H9 (cell line): Measurements from ENCODE around the gene MX1. TPM values are rescaled to one million over a fixed set of nuclear protein-coding genes. Genes with fewer than 3 reads are reported as not detected.

Experiments
- DNase-seq: peaks from one replicate; pipeline ENCODE4 v3.0.0-alpha.2; 2017
- H2AFZ ChIP-seq: one replicate; pipeline ENCODE4 v1.6.1; 2013; ENCODE audit warnings: mild to moderate bottlenecking, low read length, control low read depth, moderate library complexity
- H2AK5ac ChIP-seq: 2 replicates; pipeline ENCODE4 v1.6.1; 2013; ENCODE audit warnings: low read length, control low read depth, mixed read lengths; ENCODE audit not compliant: insufficient read length
- H2BK120ac ChIP-seq: one replicate; pipeline ENCODE4 v1.6.1; 2013; ENCODE audit warnings: low read depth, mild to moderate bottlenecking, low read length, control low read depth, inconsistent platforms; ENCODE audit not compliant: poor library complexity, severe bottlenecking
- H2BK12ac ChIP-seq: 2 replicates; pipeline ENCODE4 v1.6.1; 2013; ENCODE audit warnings: low read length, control low read depth, mixed read lengths, low read depth; ENCODE audit not compliant: insufficient read length
- H2BK15ac ChIP-seq: 2 replicates; pipeline ENCODE4 v1.6.1; 2013; ENCODE audit warnings: low read depth, low read length, control low read depth
- H2BK20ac ChIP-seq: one replicate; pipeline ENCODE4 v1.6.1; 2013; ENCODE audit warnings: low read depth, mild to moderate bottlenecking, low read length, control low read depth, inconsistent platforms; ENCODE audit not compliant: poor library complexity, severe bottlenecking
- H2BK5ac ChIP-seq: 2 replicates; pipeline ENCODE4 v1.6.1; 2013; ENCODE audit warnings: low read length, control low read depth, mixed read lengths; ENCODE audit not compliant: insufficient read length
- H3K14ac ChIP-seq: 2 replicates; pipeline ENCODE4 v1.6.1; 2013; ENCODE audit warnings: low read length, control low read depth; ENCODE audit not compliant: insufficient read depth
- H3K18ac ChIP-seq: 2 replicates; pipeline ENCODE4 v1.6.1; 2013; ENCODE audit warnings: low read depth, mild to moderate bottlenecking, mixed read lengths, low read length, control low read depth; ENCODE audit not compliant: insufficient read length
- H3K23ac ChIP-seq: 2 replicates; pipeline ENCODE4 v1.6.1; 2013; ENCODE audit warnings: low read length, control low read depth, mixed read lengths, low read depth; ENCODE audit not compliant: insufficient read length
- H3K23me2 ChIP-seq: 2 replicates; pipeline ENCODE4 v1.6.1; 2013; ENCODE audit warnings: low read depth, mild to moderate bottlenecking, mixed read lengths, low read length, control low read depth; ENCODE audit not compliant: insufficient read length, poor library complexity, severe bottlenecking
- H3K27ac ChIP-seq: 2 replicates; pipeline ENCODE4 v1.5.1; 2013; ENCODE audit warnings: low read length, control low read depth, mixed read lengths, low read depth; ENCODE audit not compliant: insufficient read length
- H3K27me3 ChIP-seq: 2 replicates; pipeline ENCODE4 v1.6.1; 2013; ENCODE audit warnings: low read length, control low read depth, inconsistent platforms; ENCODE audit not compliant: insufficient read depth
- H3K4ac ChIP-seq: 2 replicates; pipeline ENCODE4 v1.6.1; 2013; ENCODE audit warnings: low read depth, mild to moderate bottlenecking, control low read depth, inconsistent platforms, low read length, moderate library complexity
- H3K4me1 ChIP-seq: 2 replicates; pipeline ENCODE4 v1.6.1; 2013; ENCODE audit warnings: low read length, control low read depth, inconsistent platforms; ENCODE audit not compliant: insufficient read depth
- H3K4me2 ChIP-seq: 2 replicates; pipeline ENCODE4 v1.6.1; 2013; ENCODE audit warnings: low read length, control low read depth, mixed read lengths; ENCODE audit not compliant: insufficient read length, insufficient read depth
- H3K56ac ChIP-seq: 2 replicates; pipeline ENCODE4 v1.6.1; 2013; ENCODE audit warnings: low read depth, mild to moderate bottlenecking, mixed read lengths, low read length, control low read depth; ENCODE audit not compliant: insufficient read length
- H3K79me1 ChIP-seq: 2 replicates; pipeline ENCODE4 v1.6.1; 2013; ENCODE audit warnings: low read depth, mild to moderate bottlenecking, moderate library complexity, low read length, control low read depth, inconsistent platforms; ENCODE audit not compliant: insufficient read depth, poor library complexity, severe bottlenecking
- H3K79me2 ChIP-seq: 2 replicates; pipeline ENCODE4 v1.6.1; 2013; ENCODE audit warnings: low read length, control low read depth, inconsistent platforms; ENCODE audit not compliant: insufficient read depth
- H3K9ac ChIP-seq: 2 replicates; pipeline ENCODE4 v1.6.1; 2013; ENCODE audit warnings: low read length, control low read depth, mixed read lengths; ENCODE audit not compliant: insufficient read length; ENCODE audit errors: extremely low read depth
- H3K9me3 ChIP-seq: one replicate; pipeline ENCODE4 v1.6.1; 2013; ENCODE audit warnings: low read depth, low read length, inconsistent platforms; ENCODE audit not compliant: control insufficient read depth
- H3T11ph ChIP-seq: one replicate; pipeline ENCODE4 v1.6.1; 2013; ENCODE audit warnings: mild to moderate bottlenecking, low read length, control low read depth, inconsistent platforms
- H4K20me1 ChIP-seq: one replicate; pipeline ENCODE4 v1.6.1; 2013; ENCODE audit not compliant: control insufficient read depth, insufficient read length, insufficient read depth
- H4K5ac ChIP-seq: 2 replicates; pipeline ENCODE4 v1.6.1; 2013; ENCODE audit warnings: low read depth, mild to moderate bottlenecking, mixed read lengths, low read length, control low read depth; ENCODE audit not compliant: insufficient read length
- H4K8ac ChIP-seq: replicated peaks from 2 replicates; pipeline ENCODE4 v1.6.1; 2013; ENCODE audit warnings: low read length, control low read depth, mixed read lengths, low read depth; ENCODE audit not compliant: insufficient read length
- H4K91ac ChIP-seq: 2 replicates; pipeline ENCODE4 v1.6.1; 2013; ENCODE audit warnings: low read depth, mild to moderate bottlenecking, moderate library complexity, mixed read lengths, low read length, control low read depth; ENCODE audit not compliant: insufficient read length
- H3K27ac Mint-ChIP-seq, 3 experiments: 2 replicates in 2 of 3; 3 replicates in 1 of 3; pipeline ENCODE4 v1.8.0; 2020 to 2021; ENCODE audit warnings: mixed read lengths in 3 of 3, mild to moderate bottlenecking in 1 of 3, moderate library complexity in 1 of 3
- H3K27me3 Mint-ChIP-seq: 2 replicates; pipeline ENCODE4 v1.8.0; 2021; ENCODE audit warnings: low read depth, mild to moderate bottlenecking, moderate library complexity, mixed read lengths
- H3K36me3 Mint-ChIP-seq, 3 experiments: 2 replicates in 2 of 3; 3 replicates in 1 of 3; pipeline ENCODE4 v1.8.0; 2020 to 2021; ENCODE audit warnings: low read depth in 3 of 3, mixed read lengths in 3 of 3; ENCODE audit not compliant: insufficient read depth in 1 of 3
- H3K4me1 Mint-ChIP-seq, 2 experiments: 2 replicates each; pipeline ENCODE4 v1.8.0; 2020; ENCODE audit warnings: mixed read lengths in 2 of 2
- H3K4me3 Mint-ChIP-seq, 2 experiments: 2 replicates in 1 of 2; 3 replicates in 1 of 2; pipeline ENCODE4 v1.8.0; 2020 to 2021; ENCODE audit warnings: mild to moderate bottlenecking in 2 of 2, mixed read lengths in 2 of 2, moderate library complexity in 1 of 2
- H3K9me3 Mint-ChIP-seq, 2 experiments: 2 replicates in 1 of 2; 3 replicates in 1 of 2; pipeline ENCODE4 v1.8.0; 2020; ENCODE audit warnings: mild to moderate bottlenecking in 2 of 2, mixed read lengths in 2 of 2, moderate library complexity in 1 of 2
- WGBS: extraction: QIAGEN DNeasy Blood & Tissue Kit; methylation state at CpG from one replicate; pipeline ENCODE4 v1.1.7; 2013; ENCODE audit warnings: missing lambda C conversion rate, low lambda C conversion rate, mixed read lengths; ENCODE audit not compliant: insufficient read length; ENCODE audit errors: extremely low coverage; 5-methylcytosine and 5-hydroxymethylcytosine counted together
- total RNA-seq: library from RNA; stranded (reverse); gene quantifications from 2 replicates; pipeline ENCODE4 v1.2.1, GENCODE V29; 2021
- TF ChIP-seq, protein P1 (sequence below): fragments of 200-600 bp; sonication (generic); conservative IDR thresholded peaks from 3 replicates; pipeline ENCODE4 v1.8.0; 2021; ENCODE audit warnings: antibody characterized with exemption, mild to moderate bottlenecking

Gene MX1
- total RNA-seq, 1 experiment from 2014 or later, result 6.3 TPM

DNA sequence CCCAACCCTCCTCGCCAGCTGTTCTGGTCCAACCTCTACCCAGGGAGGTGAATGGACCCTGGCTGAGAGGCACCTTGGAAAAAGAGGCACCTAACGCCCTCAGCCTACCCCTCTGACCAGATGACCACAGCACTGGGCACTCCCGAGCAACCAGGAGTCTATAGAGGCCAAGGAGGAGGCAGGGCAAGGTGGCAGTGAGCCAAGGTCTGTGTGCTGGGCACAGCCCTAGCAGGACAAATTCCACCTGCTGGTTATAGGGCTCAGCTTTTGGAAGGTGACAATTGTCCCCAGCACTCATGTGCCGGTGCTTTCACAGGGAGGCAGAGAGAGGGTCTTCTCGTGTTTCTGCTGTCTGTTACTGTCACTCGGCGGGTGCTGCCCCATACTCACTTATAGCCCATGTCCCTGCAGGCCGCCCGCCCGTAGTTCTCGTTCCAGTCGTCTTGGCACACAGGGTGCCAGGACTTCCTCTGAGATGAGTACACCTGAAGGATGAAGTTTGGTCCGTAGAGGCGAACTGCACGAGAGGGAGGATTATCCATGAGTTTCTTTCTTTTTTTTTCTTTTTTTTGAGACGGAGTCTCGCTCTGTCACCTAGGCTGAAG lies 54.1 kb downstream of the MX1 start:
- Histone ChIP-seq H3K23me2 (no peaks in the 10 kb centered on the region), H2BK12ac (no peak overlapping the region), H2BK15ac (no peak overlapping the region), H3T11ph (no peak overlapping the region), H3K56ac (no peak overlapping the region), H3K4me2 (no peak overlapping the region), H2BK20ac (no peak overlapping the region), H2BK120ac (no peak overlapping the region), H3K14ac (no peak overlapping the region), H4K20me1 (no peaks in the 10 kb centered on the region), H4K5ac (no peak overlapping the region), H3K27ac (no peak overlapping the region), H3K4me1 (peaks cover 8% of the 10 kb centered on the region; the same call in 1 of the 2 replicates), H3K27me3 (no peaks in the 10 kb centered on the region), H4K91ac (no peak overlapping the region), H4K8ac (no peak overlapping the region), H2AK5ac (no peak overlapping the region), H2BK5ac (no peak overlapping the region), H3K9ac (no peak overlapping the region), H3K79me2 (no peaks in the 10 kb centered on the region), H2AFZ (no peak overlapping the region), H3K23ac (no peak overlapping the region), H3K18ac (no peak overlapping the region), H3K79me1 (no peaks in the 10 kb centered on the region), H3K4ac (no peak overlapping the region), H3K9me3 (no peaks in the 10 kb centered on the region)
- Mint-ChIP-seq H3K27me3 (no peaks in the 10 kb centered on the region), H3K36me3 (peaks cover 4 to 30% (median 5%) of the 10 kb centered on the region in 3 experiments; a peak in 5 of 7 replicates), H3K4me1 (peaks cover 46 to 52% of the 10 kb centered on the region in 2 experiments), H3K27ac (peak overlapping the region in 1 of 3 experiments; percentile 70; a peak in 2 of 7 replicates), H3K4me3 (no peak overlapping the region), H3K9me3 (no peaks in the 10 kb centered on the region)
- WGBS, result no CpG with 5 or more reads among the region's 17 CpGs
- no peak for DNase-seq
- TF ChIP-seq, protein P1, sequence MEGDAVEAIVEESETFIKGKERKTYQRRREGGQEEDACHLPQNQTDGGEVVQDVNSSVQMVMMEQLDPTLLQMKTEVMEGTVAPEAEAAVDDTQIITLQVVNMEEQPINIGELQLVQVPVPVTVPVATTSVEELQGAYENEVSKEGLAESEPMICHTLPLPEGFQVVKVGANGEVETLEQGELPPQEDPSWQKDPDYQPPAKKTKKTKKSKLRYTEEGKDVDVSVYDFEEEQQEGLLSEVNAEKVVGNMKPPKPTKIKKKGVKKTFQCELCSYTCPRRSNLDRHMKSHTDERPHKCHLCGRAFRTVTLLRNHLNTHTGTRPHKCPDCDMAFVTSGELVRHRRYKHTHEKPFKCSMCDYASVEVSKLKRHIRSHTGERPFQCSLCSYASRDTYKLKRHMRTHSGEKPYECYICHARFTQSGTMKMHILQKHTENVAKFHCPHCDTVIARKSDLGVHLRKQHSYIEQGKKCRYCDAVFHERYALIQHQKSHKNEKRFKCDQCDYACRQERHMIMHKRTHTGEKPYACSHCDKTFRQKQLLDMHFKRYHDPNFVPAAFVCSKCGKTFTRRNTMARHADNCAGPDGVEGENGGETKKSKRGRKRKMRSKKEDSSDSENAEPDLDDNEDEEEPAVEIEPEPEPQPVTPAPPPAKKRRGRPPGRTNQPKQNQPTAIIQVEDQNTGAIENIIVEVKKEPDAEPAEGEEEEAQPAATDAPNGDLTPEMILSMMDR, result no peak
